ENCODE data around the gene YIF1A. TPM values are rescaled to one million over a fixed set of nuclear protein-coding genes. Genes with fewer than 3 reads are reported as not detected.
A peak's percentile ranks its signal among the peaks of the same experiment; 100 is the strongest.

YIF1A gene
- total RNA-seq, 2 experiments from 2014 or later, result 57.4 to 64.0 TPM

DNA sequence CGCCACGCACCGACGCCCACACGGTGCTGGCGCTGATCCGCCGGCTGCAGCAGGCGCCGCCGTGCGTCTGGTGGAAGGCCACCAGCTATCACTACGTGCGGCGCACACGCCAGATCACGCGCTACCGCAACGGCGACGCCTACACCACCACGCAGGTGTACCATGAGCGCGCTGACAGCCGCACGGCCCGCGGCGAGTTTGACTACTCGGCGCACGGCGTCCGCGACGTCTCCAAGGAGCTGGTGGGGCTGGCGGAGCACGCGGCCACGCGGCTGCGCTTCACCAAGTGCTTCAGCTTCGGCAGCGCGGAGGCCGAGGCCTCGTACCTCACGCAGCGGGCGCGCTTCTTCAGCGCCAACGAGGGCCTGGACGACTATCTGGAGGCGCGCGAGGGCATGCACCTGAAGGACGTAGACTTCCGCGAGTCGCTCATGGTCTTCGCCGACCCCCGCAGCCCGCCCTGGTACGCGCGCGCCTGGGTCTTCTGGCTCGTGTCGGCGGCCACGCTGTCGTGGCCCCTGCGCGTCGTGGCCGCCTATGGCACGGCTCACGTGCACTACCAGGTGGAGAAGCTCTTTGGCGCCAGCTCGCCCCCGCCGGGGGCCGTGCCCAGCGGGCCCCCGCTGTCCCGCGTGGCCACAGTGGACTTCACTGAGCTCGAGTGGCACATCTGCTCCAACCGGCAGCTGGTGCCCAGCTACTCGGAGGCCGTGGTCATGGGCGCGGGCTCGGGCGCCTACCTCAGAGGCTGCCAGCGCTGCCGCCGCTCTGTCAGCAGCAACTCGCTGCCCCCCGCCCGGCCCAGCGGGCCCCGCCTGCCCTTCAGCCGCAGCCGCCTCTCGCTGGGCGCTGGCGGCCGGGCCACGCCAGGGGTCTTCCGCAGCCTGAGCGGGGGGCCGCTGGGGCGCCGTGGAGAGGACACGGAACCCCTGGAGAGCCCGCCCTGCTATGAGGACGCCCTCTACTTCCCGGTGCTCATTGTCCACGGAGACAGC is 6.0 kb upstream of the YIF1A start:
- no peak overlapping the region for H3K4me3 Mint-ChIP-seq
- no peak overlapping the region for H3K27ac Mint-ChIP-seq
- no peaks in the 10 kb centered on the region for H3K9me3 Mint-ChIP-seq
- ChIA-PET CTCF (no interaction called here), POLR2A (interaction anchor here (0.8 to 1.0 kb wide), 2 partner anchors 10 to 99 kb away, joined by 3 read pairs; no protein-coding TSS in a partner anchor)
- H3K4me1 Mint-ChIP-seq (ENCODE audit: low read depth), result peaks cover 15% of the 10 kb centered on the region
- DNase-seq, result no peak
- peaks cover 17% of the 10 kb centered on the region for H3K27me3 Mint-ChIP-seq
- no peak for ATAC-seq
- H3K36me3 Mint-ChIP-seq (ENCODE audit: low read depth), result no peaks in the 10 kb centered on the region
- TF ChIP-seq, protein P1, sequence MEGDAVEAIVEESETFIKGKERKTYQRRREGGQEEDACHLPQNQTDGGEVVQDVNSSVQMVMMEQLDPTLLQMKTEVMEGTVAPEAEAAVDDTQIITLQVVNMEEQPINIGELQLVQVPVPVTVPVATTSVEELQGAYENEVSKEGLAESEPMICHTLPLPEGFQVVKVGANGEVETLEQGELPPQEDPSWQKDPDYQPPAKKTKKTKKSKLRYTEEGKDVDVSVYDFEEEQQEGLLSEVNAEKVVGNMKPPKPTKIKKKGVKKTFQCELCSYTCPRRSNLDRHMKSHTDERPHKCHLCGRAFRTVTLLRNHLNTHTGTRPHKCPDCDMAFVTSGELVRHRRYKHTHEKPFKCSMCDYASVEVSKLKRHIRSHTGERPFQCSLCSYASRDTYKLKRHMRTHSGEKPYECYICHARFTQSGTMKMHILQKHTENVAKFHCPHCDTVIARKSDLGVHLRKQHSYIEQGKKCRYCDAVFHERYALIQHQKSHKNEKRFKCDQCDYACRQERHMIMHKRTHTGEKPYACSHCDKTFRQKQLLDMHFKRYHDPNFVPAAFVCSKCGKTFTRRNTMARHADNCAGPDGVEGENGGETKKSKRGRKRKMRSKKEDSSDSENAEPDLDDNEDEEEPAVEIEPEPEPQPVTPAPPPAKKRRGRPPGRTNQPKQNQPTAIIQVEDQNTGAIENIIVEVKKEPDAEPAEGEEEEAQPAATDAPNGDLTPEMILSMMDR (IDR thresholded peaks at IDR 0.05), result no peak
- intact Hi-C loops (cut with micrococcal nuclease), result no loop called here

DNA sequence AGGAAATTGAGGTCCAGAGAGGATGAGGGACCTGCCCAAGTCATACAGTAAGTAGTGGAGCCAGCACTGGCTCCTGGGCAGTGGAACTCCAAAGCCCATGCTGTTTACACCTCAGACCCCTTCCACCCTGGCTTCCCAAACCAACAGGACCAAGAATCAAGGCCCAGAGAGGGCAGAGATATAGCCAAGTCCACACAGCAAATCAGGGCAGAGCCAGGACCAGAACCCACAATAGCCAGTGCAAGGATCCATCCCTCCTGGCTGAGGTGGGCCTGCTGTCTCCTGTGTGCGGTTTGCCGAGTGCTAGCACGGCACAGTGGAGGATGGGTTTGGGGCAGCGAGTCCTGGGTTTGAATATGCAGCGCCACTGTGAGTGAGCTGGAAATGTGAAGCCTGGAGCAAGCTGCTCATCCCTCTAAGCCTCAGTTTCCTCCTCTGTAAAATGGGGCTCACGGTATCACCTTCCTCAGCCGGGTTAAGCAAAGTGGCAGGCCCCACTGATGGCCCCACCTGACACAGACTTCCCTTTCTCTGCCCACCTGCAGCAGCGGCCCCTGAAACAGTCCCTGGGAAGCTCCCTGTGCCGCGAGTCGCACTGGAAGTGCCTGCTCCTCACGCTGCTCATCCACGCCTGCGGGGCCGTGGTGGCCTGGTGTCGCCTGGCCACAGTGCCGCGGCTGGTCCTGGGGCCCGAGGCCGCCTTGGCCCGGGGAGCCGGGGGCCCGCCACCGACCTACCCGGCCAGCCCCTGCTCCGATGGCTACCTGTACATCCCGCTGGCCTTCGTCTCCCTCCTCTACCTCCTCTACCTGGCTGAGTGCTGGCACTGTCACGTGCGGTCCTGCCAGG is 5.1 kb upstream of the YIF1A start:
- H3K4me1 Mint-ChIP-seq (ENCODE audit: low read depth), result peaks cover 20% of the 10 kb centered on the region
- H3K9me3 Mint-ChIP-seq, result no peaks in the 10 kb centered on the region
- no peak overlapping the region for H3K4me3 Mint-ChIP-seq
- TF ChIP-seq, protein P1 (IDR thresholded peaks at IDR 0.05), result no peak
- peaks cover 17% of the 10 kb centered on the region for H3K27me3 Mint-ChIP-seq
- ATAC-seq (no peak), DNase-seq (no peak)
- no peak overlapping the region for H3K27ac Mint-ChIP-seq
- ChIA-PET CTCF (no interaction called here), POLR2A (interaction anchor here (0.6 to 0.8 kb wide), 2 partner anchors 19 to 100 kb away, joined by 3 read pairs; no protein-coding TSS in a partner anchor)
- intact Hi-C loops (cut with micrococcal nuclease), result no loop called here
- H3K36me3 Mint-ChIP-seq (ENCODE audit: low read depth), result no peaks in the 10 kb centered on the region

DNA sequence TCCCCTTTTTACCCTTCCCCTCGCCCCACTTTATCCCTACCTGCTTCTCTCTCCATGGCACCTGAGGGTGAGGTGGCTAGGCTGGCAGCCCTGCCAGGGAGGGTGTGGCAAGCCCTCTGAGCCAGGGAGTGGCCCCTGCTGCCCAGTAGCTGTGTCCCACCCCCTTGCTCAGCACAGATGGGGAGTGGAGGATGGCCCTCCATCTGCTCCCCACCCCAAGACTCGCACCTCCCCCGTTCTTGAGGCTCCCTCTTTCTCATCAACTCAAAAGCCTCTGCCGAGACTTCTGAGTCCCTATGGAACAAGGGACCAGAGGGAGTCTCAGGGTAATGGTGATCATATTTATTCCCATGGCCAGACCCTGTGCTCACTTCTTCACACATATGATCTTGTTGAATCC is 4.4 kb upstream of the YIF1A start:
- no peak for DNase-seq
- ChIA-PET POLR2A (no interaction called here), CTCF (no interaction called here)
- Mint-ChIP-seq H3K9me3 (no peaks in the 10 kb centered on the region), H3K27ac (no peak overlapping the region), H3K4me3 (no peak overlapping the region), H3K27me3 (peaks cover 17% of the 10 kb centered on the region), H3K4me1 (ENCODE audit: low read depth) (peaks cover 20% of the 10 kb centered on the region), H3K36me3 (ENCODE audit: low read depth) (peaks cover 2% of the 10 kb centered on the region)
- intact Hi-C loops (cut with micrococcal nuclease), result no loop called here
- no peak for ATAC-seq
- TF ChIP-seq, protein P1 (IDR thresholded peaks at IDR 0.05), result no peak

DNA sequence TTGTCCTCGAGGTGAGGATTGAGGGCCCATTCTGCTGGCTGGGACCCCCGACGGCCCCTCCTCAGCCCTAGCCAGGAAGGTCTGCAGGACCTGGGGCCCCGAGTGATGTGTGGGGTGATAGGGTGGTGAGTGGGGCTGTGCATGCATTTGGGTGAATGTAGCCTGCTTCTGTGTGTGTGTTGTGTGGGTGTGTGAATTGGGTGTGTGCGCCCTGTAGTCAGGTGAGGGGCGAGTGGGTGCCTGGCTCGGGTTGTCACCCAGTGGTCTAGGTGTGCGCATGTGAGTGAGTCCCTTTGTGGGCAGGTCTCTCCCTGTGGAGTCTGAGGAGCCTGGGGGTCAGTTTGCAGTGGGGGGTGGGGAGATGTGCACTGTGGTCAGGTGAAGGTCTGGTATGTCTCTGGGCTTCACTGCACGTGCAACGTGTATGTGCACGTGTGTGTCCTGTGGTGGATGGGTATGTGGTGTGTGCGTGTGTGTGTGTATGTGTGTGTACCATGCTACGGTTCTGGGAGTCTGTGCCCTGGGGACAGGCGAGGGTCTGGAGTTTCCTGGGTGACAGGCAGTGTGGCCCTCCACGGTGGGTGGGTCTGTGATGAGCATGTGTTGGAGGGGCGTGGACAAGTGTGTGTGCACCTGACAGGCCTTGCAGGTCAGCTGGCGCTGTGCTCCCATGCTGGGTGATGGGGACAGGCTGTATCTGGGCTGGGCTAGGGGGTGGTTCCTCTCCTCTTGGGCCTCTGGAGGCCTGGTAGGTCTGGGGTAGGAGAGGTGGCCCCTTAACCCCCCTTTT is 3.8 kb upstream of the YIF1A start:
- Mint-ChIP-seq H3K4me1 (ENCODE audit: low read depth) (peaks cover 20% of the 10 kb centered on the region), H3K36me3 (ENCODE audit: low read depth) (peaks cover 3% of the 10 kb centered on the region), H3K4me3 (peak overlapping the region; percentile 28), H3K27ac (no peak overlapping the region), H3K9me3 (no peaks in the 10 kb centered on the region), H3K27me3 (peaks cover 17% of the 10 kb centered on the region)
- POLR2A ChIA-PET, result no interaction called here
- TF ChIP-seq, protein P1 (IDR thresholded peaks at IDR 0.05), result no peak
- CTCF ChIA-PET, result no interaction called here
- ATAC-seq, result no peak
- DNase-seq, result no peak
- intact Hi-C loops (cut with micrococcal nuclease), result no loop called here

Measured in activated CD8-positive, alpha-beta T cell treated with anti-CD3 and anti-CD28 coated beads for 36 hours (primary cell).